ENCODE measurements around the gene RNF114.
A peak's percentile ranks its signal among the peaks of the same experiment; 100 is the strongest.

RNF114 gene, protein sequence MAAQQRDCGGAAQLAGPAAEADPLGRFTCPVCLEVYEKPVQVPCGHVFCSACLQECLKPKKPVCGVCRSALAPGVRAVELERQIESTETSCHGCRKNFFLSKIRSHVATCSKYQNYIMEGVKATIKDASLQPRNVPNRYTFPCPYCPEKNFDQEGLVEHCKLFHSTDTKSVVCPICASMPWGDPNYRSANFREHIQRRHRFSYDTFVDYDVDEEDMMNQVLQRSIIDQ

DNA sequence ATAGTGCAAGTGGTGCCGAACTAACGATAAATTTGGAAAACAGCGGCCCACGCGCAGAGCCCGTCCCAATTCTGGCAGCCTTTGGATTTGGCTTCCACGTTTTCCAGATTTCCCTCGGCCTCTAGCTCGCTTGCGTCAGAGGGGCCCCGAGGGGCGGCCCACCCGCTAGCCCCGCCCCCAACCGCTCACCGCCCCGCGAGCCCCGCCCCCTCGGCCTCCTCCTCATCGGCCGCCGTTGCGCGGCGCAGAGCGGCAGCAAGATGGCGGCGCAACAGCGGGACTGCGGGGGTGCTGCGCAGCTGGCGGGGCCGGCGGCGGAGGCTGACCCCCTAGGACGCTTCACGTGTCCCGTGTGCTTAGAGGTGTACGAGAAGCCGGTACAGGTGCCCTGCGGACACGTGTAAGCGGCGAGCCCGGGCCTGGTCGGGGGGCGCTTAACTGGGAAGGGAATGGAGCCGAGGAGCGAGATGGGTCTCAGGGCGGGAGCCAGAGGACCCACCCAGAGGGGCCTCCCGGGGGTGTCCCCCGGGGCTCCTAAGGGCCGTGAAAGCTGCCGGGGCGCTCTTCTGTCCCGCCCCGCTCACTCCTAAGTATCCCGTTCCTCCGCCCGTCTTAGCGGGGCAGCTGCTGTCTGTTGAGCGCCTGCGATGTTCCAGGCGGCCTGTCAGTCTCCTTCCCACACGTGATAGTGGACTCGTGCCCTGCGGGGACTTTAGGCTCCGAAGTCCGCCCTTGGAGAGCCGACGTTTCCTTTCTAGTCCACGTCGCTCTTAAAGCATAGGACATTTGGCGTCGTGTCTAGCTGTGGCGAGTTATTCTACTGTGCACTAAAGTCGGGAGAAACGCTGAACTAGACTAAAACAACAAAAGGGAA, at the start of gene RNF114:
Gene RNF114, plus strand, starts transcription at position 245 of the 874 bp plus-strand sequence. Its CDS starts 16 bp downstream, at position 261.
- TF ChIP-seq CTCF (conservative IDR thresholded peaks at IDR 0.05; ENCODE audit: low read depth, low read length), result no peak
- DNase-seq (ENCODE audit: low read depth), result peak; percentile 93
- peak within 1 kb of the TSS; percentile 93 for H3K4me3 ChIP-seq (ENCODE audit: low read depth, low read length)

- no peak for TF ChIP-seq CTCF (conservative IDR thresholded peaks at IDR 0.05; ENCODE audit: low read depth, low read length)
- no peak for DNase-seq (ENCODE audit: low read depth)
- H3K4me3 ChIP-seq (ENCODE audit: low read depth, low read length), result no peak overlapping the region
Measured at GRCh38 chr20:49886571-49887213, 49.5 kb upstream of the RNF114 start.

DNA sequence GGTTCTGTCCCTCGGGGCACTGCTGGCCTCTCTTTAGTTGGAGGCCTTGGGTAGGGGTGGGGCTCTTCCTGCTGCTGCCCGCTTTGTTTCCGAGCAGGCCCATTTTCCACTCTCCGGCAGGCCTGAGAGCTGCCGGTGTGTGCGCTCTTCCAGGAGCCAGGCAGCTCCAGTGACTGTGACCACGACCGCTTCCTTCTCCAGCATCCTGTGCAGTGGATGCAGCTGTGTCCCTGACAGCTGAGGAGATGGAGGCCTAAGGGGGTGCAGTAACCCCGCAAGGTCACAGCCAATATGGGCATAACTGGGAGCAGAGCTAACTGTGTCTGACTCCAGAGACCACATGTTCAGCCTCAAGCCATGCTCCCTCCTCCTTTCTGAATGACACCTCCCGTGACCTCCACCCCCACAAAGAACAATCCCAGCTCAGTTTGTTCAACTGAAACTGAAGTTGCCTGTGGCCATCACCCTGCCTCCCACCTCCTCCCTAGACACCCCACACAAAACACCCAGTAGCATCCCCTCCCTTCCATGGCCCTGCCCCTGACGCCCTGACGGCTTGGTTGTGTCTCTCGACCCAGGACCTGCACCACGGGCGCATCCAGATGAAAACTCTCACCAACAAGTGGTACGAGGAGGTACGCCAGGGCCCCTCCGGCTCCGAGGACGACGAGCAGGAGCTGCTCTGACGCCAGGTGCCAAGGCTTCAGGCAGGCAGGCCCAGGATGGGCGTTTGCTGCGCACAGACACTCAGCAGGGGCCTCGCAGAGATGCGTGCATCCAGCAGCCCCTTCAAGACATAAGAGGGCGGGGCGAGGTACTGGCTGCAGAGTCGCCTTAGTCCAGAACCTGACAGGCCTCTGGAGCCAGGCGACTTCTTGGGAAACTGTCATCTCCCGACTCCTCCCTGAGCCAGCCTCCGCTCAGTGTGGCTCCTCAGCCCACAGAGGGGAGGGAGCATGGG, 48.7 kb upstream of the RNF114 start:
- TF ChIP-seq CTCF (conservative IDR thresholded peaks at IDR 0.05; ENCODE audit: low read depth, low read length), result no peak
- peak; percentile 47 for DNase-seq (ENCODE audit: low read depth)
- H3K4me3 ChIP-seq (ENCODE audit: low read depth, low read length), result no peak overlapping the region

DNA sequence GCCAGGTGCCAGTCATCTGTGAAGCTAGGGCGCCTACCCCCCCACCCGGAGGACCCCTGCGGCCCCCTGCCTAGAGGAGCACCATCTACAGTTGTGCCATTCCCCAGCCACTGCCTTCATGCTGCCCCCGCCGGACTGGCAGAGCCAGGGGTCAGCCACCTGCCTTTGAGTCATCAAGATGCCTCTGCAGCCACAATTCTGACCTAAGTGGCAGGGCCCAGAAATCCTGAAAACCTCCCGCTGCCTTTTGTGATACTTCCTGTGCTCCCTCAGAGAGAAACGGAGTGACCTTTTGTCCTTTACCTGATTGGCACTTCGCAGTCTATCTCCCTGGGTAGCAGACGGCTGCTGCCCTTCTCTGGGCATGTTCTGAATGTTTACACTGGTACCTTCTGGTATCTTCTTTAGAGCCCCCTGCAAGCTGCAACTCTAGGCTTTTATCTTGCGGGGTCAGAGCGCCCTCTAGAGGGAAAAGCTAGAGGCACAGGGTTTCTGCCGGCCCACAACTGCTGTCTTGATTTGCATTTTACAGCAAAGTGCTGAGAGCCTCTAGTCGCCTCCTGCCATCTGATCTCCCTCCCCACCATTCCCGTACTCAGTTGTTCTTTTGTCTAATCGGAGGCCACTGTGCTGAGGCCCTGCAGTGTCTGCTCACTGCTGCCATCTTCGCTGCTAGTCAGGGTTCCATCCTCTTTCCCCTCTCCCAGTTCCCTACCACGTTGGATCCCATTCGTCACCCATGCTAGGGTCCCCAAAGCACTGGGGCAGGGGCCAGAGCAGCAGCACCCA, 47.8 kb upstream of the RNF114 start:
- peak; percentile 93 for TF ChIP-seq CTCF (conservative IDR thresholded peaks at IDR 0.05; ENCODE audit: low read depth, low read length)

GRCh38 chr20:49889001-49889934, 46.9 kb upstream of the RNF114 start:
- no peak overlapping the region for H3K4me3 ChIP-seq (ENCODE audit: low read depth, low read length)
- no peak for DNase-seq (ENCODE audit: low read depth)
- no peak for TF ChIP-seq CTCF (conservative IDR thresholded peaks at IDR 0.05; ENCODE audit: low read depth, low read length)

More for the DNA sequence above, 47.8 kb upstream of the RNF114 start:
- DNase-seq (ENCODE audit: low read depth), result peak; percentile 83
- H3K4me3 ChIP-seq (ENCODE audit: low read depth, low read length), result no peak overlapping the region

All from choroid plexus epithelial cell (primary cell).